Caco-2 (cell line): Measurements from ENCODE around the gene CCNB1IP1. TPM values are rescaled to one million over a fixed set of nuclear protein-coding genes. Genes with fewer than 3 reads are reported as not detected.

Experiments
- BruUV-seq: library from RNA; stranded (reverse); fragments of 400-500 nt; replicated peaks from 2 replicates; lab custom pipeline; 2021; lab: Mats Ljungman, UMichigan
- CTCF ChIA-PET: fragments of 300-600 bp; sonication (Branson Sonifier 250); formaldehyde crosslinking; loops from one replicate; lab custom pipeline; 2022; ENCODE audit warnings: antibody characterized with exemption; lab: Charles Lee
- POLR2A ChIA-PET: fragments of 300-600 bp; sonication (Branson Sonifier 250); formaldehyde crosslinking; loops from one replicate; lab custom pipeline; 2022; ENCODE audit warnings: antibody characterized with exemption; lab: Charles Lee
- DNase-seq, 2 experiments: peaks; one replicate each; pipeline versions ENCODE4 v3.0.0 to v3.0.0-alpha.2; 2020 to 2022
- H3K27me3 ChIP-seq: replicated peaks from 2 replicates; pipeline ENCODE4 v1.6.0; 2011; ENCODE audit warnings: low read length; ENCODE audit not compliant: control insufficient read depth, insufficient read depth
- H3K36me3 ChIP-seq: 2 replicates; pipeline ENCODE4 v1.5.1; 2011; ENCODE audit warnings: low read length; ENCODE audit not compliant: control insufficient read depth, insufficient read depth
- H3K4me1 ChIP-seq: fragments of 250-450 bp; sonication (Bioruptor Pico); 2 replicates; pipeline ENCODE4 v1.5.1; 2020; ENCODE audit warnings: mild to moderate bottlenecking
- H3K4me3 ChIP-seq: 2 replicates; pipeline ENCODE4 v1.5.1; 2011; ENCODE audit warnings: low read depth, mild to moderate bottlenecking, control low read depth, low read length
- H3K9me3 ChIP-seq: fragments of 250-450 bp; sonication (Bioruptor Pico); 2 replicates; pipeline ENCODE4 v1.5.1; 2020; ENCODE audit warnings: mild to moderate bottlenecking, moderate library complexity
- H3K27ac Mint-ChIP-seq: one replicate; pipeline ENCODE4 v1.8.0; 2022; ENCODE audit warnings: mixed read lengths; ENCODE audit not compliant: unreplicated experiment
- H3K27me3 Mint-ChIP-seq: one replicate; pipeline ENCODE4 v1.8.0; 2022; ENCODE audit warnings: mixed read lengths; ENCODE audit not compliant: insufficient read depth, unreplicated experiment
- H3K36me3 Mint-ChIP-seq: one replicate; pipeline ENCODE4 v1.8.0; 2022; ENCODE audit warnings: mild to moderate bottlenecking, mixed read lengths; ENCODE audit not compliant: insufficient read depth, unreplicated experiment
- H3K4me1 Mint-ChIP-seq: one replicate; pipeline ENCODE4 v1.8.0; 2022; ENCODE audit warnings: low read depth, mixed read lengths; ENCODE audit not compliant: unreplicated experiment
- H3K4me3 Mint-ChIP-seq: one replicate; pipeline ENCODE4 v1.8.0; 2022; ENCODE audit warnings: mild to moderate bottlenecking, moderate library complexity, mixed read lengths; ENCODE audit not compliant: unreplicated experiment
- H3K9me3 Mint-ChIP-seq: one replicate; pipeline ENCODE4 v1.8.0; 2022; ENCODE audit warnings: mixed read lengths; ENCODE audit not compliant: unreplicated experiment
- intact Hi-C: fragments of 100-400 bp; cut with micrococcal nuclease; formaldehyde crosslinking; loops from one replicate; pipeline ENCODE4 v1.10.0; 2022; ENCODE audit not compliant: unreplicated experiment
- total RNA-seq: library from RNA; stranded (reverse); gene quantifications from 2 replicates; pipeline ENCODE4 v1.2.3, GENCODE V29; 2022
- TF ChIP-seq, protein P1 (sequence below), 2 experiments: fragments of 200-600 bp in 1 of 2; IDR thresholded peaks; 1 replicate in 1 of 2; 2 replicates in 1 of 2; pipeline versions ENCODE4 v1.5.1 to v1.8.0; 2011 to 2022; ENCODE audit warnings: antibody characterized with exemption in 1 of 2, control low read depth in 1 of 2, inconsistent platforms in 1 of 2, low read depth in 1 of 2, low read length in 1 of 2, mild to moderate bottlenecking in 1 of 2, moderate library complexity in 1 of 2; ENCODE audit not compliant: insufficient read depth in 1 of 2, severe bottlenecking in 1 of 2, unreplicated experiment in 1 of 2

The CCNB1IP1 gene
- total RNA-seq, 1 experiment from 2014 or later = 111 TPM

DNA sequence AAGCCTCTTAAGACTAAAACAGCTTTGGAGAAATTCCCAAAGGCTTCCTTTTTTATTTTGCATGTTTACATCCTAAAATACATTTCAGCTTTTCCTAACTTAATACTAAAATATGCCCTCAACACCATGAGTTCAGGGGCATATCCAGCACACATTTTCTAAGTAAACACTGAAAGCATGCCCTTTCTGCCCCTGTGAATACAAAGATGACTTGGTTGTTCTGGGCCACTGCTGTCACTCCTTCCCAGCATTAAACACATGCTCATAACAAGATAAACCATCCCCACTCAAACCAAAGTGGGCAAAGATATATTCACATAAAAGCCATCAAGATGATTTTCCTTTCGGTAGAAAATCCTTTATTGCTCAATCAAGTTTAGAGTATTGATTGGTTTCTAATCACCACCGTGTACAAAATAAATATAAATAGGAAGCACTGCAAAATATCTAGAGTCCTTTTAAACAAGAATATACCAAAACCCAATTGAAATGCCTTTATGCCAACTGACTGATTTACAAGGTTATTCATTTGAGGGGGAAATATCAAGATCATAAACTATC lies 1.9 kb downstream of the CCNB1IP1 start:
- H3K27me3 Mint-ChIP-seq = no peaks in the 10 kb centered on the region
- no TSS peak for BruUV-seq
- TF ChIP-seq, protein P1, sequence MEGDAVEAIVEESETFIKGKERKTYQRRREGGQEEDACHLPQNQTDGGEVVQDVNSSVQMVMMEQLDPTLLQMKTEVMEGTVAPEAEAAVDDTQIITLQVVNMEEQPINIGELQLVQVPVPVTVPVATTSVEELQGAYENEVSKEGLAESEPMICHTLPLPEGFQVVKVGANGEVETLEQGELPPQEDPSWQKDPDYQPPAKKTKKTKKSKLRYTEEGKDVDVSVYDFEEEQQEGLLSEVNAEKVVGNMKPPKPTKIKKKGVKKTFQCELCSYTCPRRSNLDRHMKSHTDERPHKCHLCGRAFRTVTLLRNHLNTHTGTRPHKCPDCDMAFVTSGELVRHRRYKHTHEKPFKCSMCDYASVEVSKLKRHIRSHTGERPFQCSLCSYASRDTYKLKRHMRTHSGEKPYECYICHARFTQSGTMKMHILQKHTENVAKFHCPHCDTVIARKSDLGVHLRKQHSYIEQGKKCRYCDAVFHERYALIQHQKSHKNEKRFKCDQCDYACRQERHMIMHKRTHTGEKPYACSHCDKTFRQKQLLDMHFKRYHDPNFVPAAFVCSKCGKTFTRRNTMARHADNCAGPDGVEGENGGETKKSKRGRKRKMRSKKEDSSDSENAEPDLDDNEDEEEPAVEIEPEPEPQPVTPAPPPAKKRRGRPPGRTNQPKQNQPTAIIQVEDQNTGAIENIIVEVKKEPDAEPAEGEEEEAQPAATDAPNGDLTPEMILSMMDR (IDR thresholded peaks at IDR 0.05; ENCODE audit: insufficient read depth in 1 of 2, low read depth in 1 of 2, low read length in 1 of 2, severe bottlenecking in 1 of 2, unreplicated experiment in 1 of 2) = no peak
- no peaks in the 10 kb centered on the region for H3K9me3 ChIP-seq
- H3K36me3 ChIP-seq = no peaks in the 10 kb centered on the region; the same call in none of the 2 replicates
- peak overlapping the region; percentile 96 for H3K27ac Mint-ChIP-seq
- no peak overlapping the region for H3K4me3 ChIP-seq
- ChIA-PET POLR2A (interaction anchor here (2.5 to 3.0 kb wide), 2 partner anchors 11 to 12 kb away, joined by 16 to 52 read pairs; partner anchors contain the start of gene PARP2), CTCF (no interaction called here)
- intact Hi-C loops = no loop called here
- peaks cover 49% of the 10 kb centered on the region for H3K36me3 Mint-ChIP-seq
- peaks cover 22% of the 10 kb centered on the region for H3K4me1 Mint-ChIP-seq
- H3K27me3 ChIP-seq = no peaks in the 10 kb centered on the region
- H3K4me3 Mint-ChIP-seq = peak overlapping the region; percentile 96
- peaks cover 16% of the 10 kb centered on the region; the same call in 1 of the 2 replicates for H3K4me1 ChIP-seq
- DNase-seq = no peak
- H3K9me3 Mint-ChIP-seq = no peaks in the 10 kb centered on the region

DNA sequence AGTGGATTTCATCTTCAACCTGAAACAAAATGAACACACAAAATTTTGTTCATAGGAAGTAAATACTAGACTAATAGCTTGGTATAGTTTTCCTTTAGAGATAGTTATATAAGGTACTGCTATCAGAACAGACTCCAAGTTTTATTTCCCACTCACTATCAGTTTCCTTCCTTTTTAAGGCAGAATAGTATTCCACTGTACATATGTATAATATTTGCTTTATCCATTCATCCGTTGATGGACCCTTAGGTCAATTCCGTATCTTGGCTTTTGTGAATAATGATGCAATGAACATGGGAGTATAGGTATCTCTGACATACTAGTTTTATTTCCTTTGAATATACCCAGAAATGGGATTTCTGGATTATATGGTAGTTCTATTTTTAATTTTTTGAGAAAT lies 3.7 kb downstream of the CCNB1IP1 start:
- H3K27me3 Mint-ChIP-seq = no peaks in the 10 kb centered on the region
- CTCF ChIA-PET = no interaction called here
- POLR2A ChIA-PET = interaction anchor here (2.5 kb wide), 1 partner anchor 13 kb away, joined by 16 read pairs; the partner anchor contains the start of gene PARP2
- no peak overlapping the region for H3K4me3 ChIP-seq
- TF ChIP-seq, protein P1 (IDR thresholded peaks at IDR 0.05; ENCODE audit: insufficient read depth in 1 of 2, low read depth in 1 of 2, low read length in 1 of 2, severe bottlenecking in 1 of 2, unreplicated experiment in 1 of 2) = no peak
- DNase-seq = no peak
- no peak overlapping the region for H3K27ac Mint-ChIP-seq
- H3K36me3 Mint-ChIP-seq = peaks cover 65% of the 10 kb centered on the region
- H3K4me3 Mint-ChIP-seq = no peak overlapping the region
- no peaks in the 10 kb centered on the region for H3K27me3 ChIP-seq
- no peaks in the 10 kb centered on the region; the same call in none of the 2 replicates for H3K36me3 ChIP-seq
- no TSS peak for BruUV-seq
- peaks cover 16% of the 10 kb centered on the region; the same call in 1 of the 2 replicates for H3K4me1 ChIP-seq
- intact Hi-C loops = no loop called here
- H3K9me3 ChIP-seq = no peaks in the 10 kb centered on the region
- no peaks in the 10 kb centered on the region for H3K9me3 Mint-ChIP-seq
- peaks cover 22% of the 10 kb centered on the region for H3K4me1 Mint-ChIP-seq

- no peak for DNase-seq
- no peak overlapping the region for H3K4me3 ChIP-seq
- peaks cover 71% of the 10 kb centered on the region for H3K36me3 Mint-ChIP-seq
- BruUV-seq = no TSS peak
- H3K27ac Mint-ChIP-seq = no peak overlapping the region
- H3K4me3 Mint-ChIP-seq = no peak overlapping the region
- no peaks in the 10 kb centered on the region for H3K27me3 Mint-ChIP-seq
- CTCF ChIA-PET = interaction anchor here (0.6 to 1.2 kb wide), 2 partner anchors 14 to 633 kb away, joined by 7 to 9 read pairs; partner anchors contain the start of gene PARP2
- peaks cover 15% of the 10 kb centered on the region; the same call in 1 of the 2 replicates for H3K4me1 ChIP-seq
- TF ChIP-seq, protein P1 (IDR thresholded peaks at IDR 0.05; ENCODE audit: insufficient read depth in 1 of 2, low read depth in 1 of 2, low read length in 1 of 2, severe bottlenecking in 1 of 2, unreplicated experiment in 1 of 2) = no peak
- H3K9me3 ChIP-seq = no peaks in the 10 kb centered on the region
- peaks cover 22% of the 10 kb centered on the region for H3K4me1 Mint-ChIP-seq
- POLR2A ChIA-PET = interaction anchor here (2.5 kb wide), 1 partner anchor 14 kb away, joined by 16 read pairs; the partner anchor contains the start of gene PARP2
- intact Hi-C loops = no loop called here
- H3K9me3 Mint-ChIP-seq = no peaks in the 10 kb centered on the region
- H3K27me3 ChIP-seq = no peaks in the 10 kb centered on the region
- no peaks in the 10 kb centered on the region; the same call in none of the 2 replicates for H3K36me3 ChIP-seq
These were observed 4.4 kb downstream of the CCNB1IP1 start for GRCh38 chr14:20328705-20329104.
